ENCODE measurements around the gene FYN. TPM values are rescaled to one million over a fixed set of nuclear protein-coding genes. Genes with fewer than 3 reads are reported as not detected.

Gene FYN
- total and polyA plus RNA-seq, 2 of the 13 experiments (the other 11 are each of a cell fraction or from before 2014, with no cell fraction given), result 15.5 to 24.6 TPM

DNA sequence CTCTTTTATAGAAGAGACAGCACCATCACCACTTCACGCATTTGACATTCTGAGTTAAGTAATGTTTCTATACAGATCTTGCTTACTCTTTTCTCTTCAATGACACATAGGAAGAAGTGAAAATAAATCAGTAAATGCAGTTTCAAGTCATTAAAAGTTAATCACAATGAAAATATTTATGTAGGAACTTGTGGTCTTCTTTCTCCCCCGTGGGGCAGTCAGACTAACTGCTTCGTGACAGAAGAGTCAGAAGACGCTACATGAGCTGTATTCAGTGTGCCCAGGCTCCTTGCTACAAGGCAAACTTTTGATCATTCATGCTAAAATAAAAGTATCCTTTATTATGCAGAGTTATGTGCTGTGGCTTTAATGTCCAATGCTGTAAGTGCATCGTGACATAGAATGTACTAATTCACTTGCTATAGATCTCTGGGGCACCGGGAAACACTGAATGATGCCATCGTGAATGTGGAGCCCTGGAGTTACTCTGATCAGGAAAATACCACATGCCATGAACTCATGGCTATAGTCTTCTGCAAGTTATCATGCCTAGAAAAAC, 149.8 kb downstream of the FYN start:
- H3K4me2 ChIP-seq (ENCODE audit: low read depth, low read length), result no peak overlapping the region
- no peaks in the 10 kb centered on the region for H3K36me3 ChIP-seq (replicated peaks in 1 of 2; ENCODE audit: control insufficient read depth in 1 of 2, insufficient read depth in 2 of 2, low read length in 2 of 2)
- no TSS peak for BruUV-seq (replicated peaks)
- FAIRE-seq (no peak), ATAC-seq (no peak), DNase-seq (ENCODE audit: low spot score) (no peak)
- ChIA-PET CTCF (ENCODE audit: low intra/inter-chr PET ratio, low total read pairs) (interaction anchor here (3.5 kb wide), 1 partner anchor 273 kb away, joined by 36 read pairs; no protein-coding TSS in a partner anchor), POLR2A (no interaction called here)
- intact Hi-C loops (cut with micrococcal nuclease; ENCODE audit: unreplicated experiment) (loop anchor here (5.0 kb wide), 1 partner anchor 149 kb away; the partner anchor contains the start of gene FYN), in situ Hi-C loops (cut with HindIII; ENCODE audit: extremely low pct_ligation_motif_present, low pct_unique_long_range_greater_than_20kb) (loop anchor here (25.0 kb wide), 1 partner anchor 439 kb away; no protein-coding TSS in a partner anchor)
- no peak overlapping the region for H3K9ac ChIP-seq (ENCODE audit: insufficient read depth, low read depth, low read length)
- H2AFZ ChIP-seq (ENCODE audit: low read length), result no peak overlapping the region
- 83% methylated on average over 7 of the region's 7 CpGs for WGBS (ENCODE audit: low lambda C conversion rate)
- no peaks in the 10 kb centered on the region for H3K27me3 ChIP-seq (ENCODE audit: control insufficient read depth in 1 of 2, insufficient read depth in 2 of 2, low read length in 2 of 2)
- no peaks in the 10 kb centered on the region for H3K79me2 ChIP-seq (ENCODE audit: insufficient read depth, low read length)
- no peaks in the 10 kb centered on the region for H3K4me1 ChIP-seq (ENCODE audit: insufficient read depth, low read length)
- H4K20me1 ChIP-seq (ENCODE audit: insufficient read depth, low read length), result no peaks in the 10 kb centered on the region
- H3K27ac ChIP-seq (ENCODE audit: extremely low read length, insufficient read depth, low read length), result no peak overlapping the region
- no peaks in the 10 kb centered on the region for H3K9me3 ChIP-seq (ENCODE audit: low read length)
- no peak overlapping the region for H3K4me3 ChIP-seq (replicated peaks in 1 of 3; ENCODE audit: insufficient read depth in 1 of 3, low read depth in 2 of 3, low read length in 3 of 3)
- TF ChIP-seq HDAC1 (CRISPR knock-in tag; IDR thresholded peaks at IDR 0.05) (no peak), RBM22 (optimal IDR thresholded peaks at IDR 0.05; ENCODE audit: low read length) (no peak), ARNTL (CRISPR knock-in tag; IDR thresholded peaks at IDR 0.05) (no peak), HOXA9 (CRISPR knock-in tag; IDR thresholded peaks at IDR 0.05; ENCODE audit: borderline replicate concordance) (no peak), SYNCRIP (IDR thresholded peaks at IDR 0.05; ENCODE audit: insufficient read depth, low read depth, low read length) (no peak), KDM1A (CRISPR knock-in tag; IDR thresholded peaks at IDR 0.05) (no peak), ZNF563 (CRISPR knock-in tag; IDR thresholded peaks at IDR 0.05) (no peak), NFIC (IDR thresholded peaks at IDR 0.05; ENCODE audit: low read length) (no peak), ZNF382 (CRISPR knock-in tag; IDR thresholded peaks at IDR 0.05; ENCODE audit: borderline replicate concordance) (no peak)
- TF ChIP-seq, protein P1, sequence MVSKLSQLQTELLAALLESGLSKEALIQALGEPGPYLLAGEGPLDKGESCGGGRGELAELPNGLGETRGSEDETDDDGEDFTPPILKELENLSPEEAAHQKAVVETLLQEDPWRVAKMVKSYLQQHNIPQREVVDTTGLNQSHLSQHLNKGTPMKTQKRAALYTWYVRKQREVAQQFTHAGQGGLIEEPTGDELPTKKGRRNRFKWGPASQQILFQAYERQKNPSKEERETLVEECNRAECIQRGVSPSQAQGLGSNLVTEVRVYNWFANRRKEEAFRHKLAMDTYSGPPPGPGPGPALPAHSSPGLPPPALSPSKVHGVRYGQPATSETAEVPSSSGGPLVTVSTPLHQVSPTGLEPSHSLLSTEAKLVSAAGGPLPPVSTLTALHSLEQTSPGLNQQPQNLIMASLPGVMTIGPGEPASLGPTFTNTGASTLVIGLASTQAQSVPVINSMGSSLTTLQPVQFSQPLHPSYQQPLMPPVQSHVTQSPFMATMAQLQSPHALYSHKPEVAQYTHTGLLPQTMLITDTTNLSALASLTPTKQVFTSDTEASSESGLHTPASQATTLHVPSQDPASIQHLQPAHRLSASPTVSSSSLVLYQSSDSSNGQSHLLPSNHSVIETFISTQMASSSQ (IDR thresholded peaks at IDR 0.05; ENCODE audit: low read depth), result no peak
- TF ChIP-seq, protein P1 (CRISPR knock-in tag; IDR thresholded peaks at IDR 0.05; ENCODE audit: borderline replicate concordance), result no peak
- TF ChIP-seq, protein P2, sequence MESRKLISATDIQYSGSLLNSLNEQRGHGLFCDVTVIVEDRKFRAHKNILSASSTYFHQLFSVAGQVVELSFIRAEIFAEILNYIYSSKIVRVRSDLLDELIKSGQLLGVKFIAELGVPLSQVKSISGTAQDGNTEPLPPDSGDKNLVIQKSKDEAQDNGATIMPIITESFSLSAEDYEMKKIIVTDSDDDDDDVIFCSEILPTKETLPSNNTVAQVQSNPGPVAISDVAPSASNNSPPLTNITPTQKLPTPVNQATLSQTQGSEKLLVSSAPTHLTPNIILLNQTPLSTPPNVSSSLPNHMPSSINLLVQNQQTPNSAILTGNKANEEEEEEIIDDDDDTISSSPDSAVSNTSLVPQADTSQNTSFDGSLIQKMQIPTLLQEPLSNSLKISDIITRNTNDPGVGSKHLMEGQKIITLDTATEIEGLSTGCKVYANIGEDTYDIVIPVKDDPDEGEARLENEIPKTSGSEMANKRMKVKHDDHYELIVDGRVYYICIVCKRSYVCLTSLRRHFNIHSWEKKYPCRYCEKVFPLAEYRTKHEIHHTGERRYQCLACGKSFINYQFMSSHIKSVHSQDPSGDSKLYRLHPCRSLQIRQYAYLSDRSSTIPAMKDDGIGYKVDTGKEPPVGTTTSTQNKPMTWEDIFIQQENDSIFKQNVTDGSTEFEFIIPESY (CRISPR knock-in tag; IDR thresholded peaks at IDR 0.05), result no peak
- TF ChIP-seq, protein P3, sequence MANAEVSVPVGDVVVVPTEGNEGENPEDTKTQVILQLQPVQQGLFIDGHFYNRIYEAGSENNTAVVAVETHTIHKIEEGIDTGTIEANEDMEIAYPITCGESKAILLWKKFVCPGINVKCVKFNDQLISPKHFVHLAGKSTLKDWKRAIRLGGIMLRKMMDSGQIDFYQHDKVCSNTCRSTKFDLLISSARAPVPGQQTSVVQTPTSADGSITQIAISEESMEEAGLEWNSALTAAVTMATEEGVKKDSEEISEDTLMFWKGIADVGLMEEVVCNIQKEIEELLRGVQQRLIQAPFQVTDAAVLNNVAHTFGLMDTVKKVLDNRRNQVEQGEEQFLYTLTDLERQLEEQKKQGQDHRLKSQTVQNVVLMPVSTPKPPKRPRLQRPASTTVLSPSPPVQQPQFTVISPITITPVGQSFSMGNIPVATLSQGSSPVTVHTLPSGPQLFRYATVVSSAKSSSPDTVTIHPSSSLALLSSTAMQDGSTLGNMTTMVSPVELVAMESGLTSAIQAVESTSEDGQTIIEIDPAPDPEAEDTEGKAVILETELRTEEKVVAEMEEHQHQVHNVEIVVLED (CRISPR knock-in tag; IDR thresholded peaks at IDR 0.05; ENCODE audit: borderline replicate concordance), result no peak
- TF ChIP-seq, protein P4, sequence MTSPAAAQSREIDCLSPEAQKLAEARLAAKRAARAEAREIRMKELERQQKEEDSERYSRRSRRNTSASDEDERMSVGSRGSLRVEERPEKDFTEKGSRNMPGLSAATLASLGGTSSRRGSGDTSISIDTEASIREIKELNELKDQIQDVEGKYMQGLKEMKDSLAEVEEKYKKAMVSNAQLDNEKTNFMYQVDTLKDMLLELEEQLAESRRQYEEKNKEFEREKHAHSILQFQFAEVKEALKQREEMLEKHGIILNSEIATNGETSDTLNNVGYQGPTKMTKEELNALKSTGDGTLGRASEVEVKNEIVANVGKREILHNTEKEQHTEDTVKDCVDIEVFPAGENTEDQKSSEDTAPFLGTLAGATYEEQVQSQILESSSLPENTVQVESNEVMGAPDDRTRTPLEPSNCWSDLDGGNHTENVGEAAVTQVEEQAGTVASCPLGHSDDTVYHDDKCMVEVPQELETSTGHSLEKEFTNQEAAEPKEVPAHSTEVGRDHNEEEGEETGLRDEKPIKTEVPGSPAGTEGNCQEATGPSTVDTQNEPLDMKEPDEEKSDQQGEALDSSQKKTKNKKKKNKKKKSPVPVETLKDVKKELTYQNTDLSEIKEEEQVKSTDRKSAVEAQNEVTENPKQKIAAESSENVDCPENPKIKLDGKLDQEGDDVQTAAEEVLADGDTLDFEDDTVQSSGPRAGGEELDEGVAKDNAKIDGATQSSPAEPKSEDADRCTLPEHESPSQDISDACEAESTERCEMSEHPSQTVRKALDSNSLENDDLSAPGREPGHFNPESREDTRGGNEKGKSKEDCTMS (CRISPR knock-in tag; conservative IDR thresholded peaks at IDR 0.05), result no peak

Measured in HepG2 (cell line).